Panc1 (cell line): ENCODE measurements around the gene GOLGA3. TPM values are rescaled to one million over a fixed set of nuclear protein-coding genes. Genes with fewer than 3 reads are reported as not detected.

Experiments used
- ATAC-seq: fragments of 200-7000 bp; cut with Tn5 transposase; 2 replicates; pipeline ENCODE4 v1.9.1; 2020; ENCODE audit warnings: mild to moderate bottlenecking, moderate library complexity
- BruUV-seq: library from RNA; stranded (reverse); fragments of 400-500 nt; replicated peaks from 2 replicates; lab custom pipeline; 2021; lab: Mats Ljungman, UMichigan
- CTCF ChIA-PET: fragments of 300-600 bp; sonication (Branson Sonifier 250); formaldehyde crosslinking; loops from one replicate; lab custom pipeline; 2022; ENCODE audit warnings: antibody characterized with exemption; lab: Charles Lee
- POLR2A ChIA-PET: fragments of 300-600 bp; sonication (Branson Sonifier 250); formaldehyde crosslinking; loops from one replicate; lab custom pipeline; 2022; ENCODE audit warnings: antibody characterized with exemption; lab: Charles Lee
- DNase-seq: peaks from one replicate; pipeline ENCODE4 v3.0.0-alpha.2; 2010; ENCODE audit warnings: low read depth, low spot score
- H3K27ac ChIP-seq: 2 replicates; pipeline ENCODE4 v1.5.1; 2011; ENCODE audit warnings: mild to moderate bottlenecking, low read length, inconsistent platforms
- H3K27me3 ChIP-seq: fragments of 200-500 bp; sonication (Bioruptor generic); 2 replicates; pipeline ENCODE4 v1.6.0; 2014; ENCODE audit warnings: low read length, inconsistent platforms; ENCODE audit not compliant: control insufficient read depth, insufficient read depth
- H3K36me3 ChIP-seq: fragments of 200-500 bp; sonication (Bioruptor generic); 2 replicates; pipeline ENCODE4 v1.5.1; 2014; ENCODE audit warnings: inconsistent platforms, mild to moderate bottlenecking, low read length, moderate library complexity; ENCODE audit not compliant: control insufficient read depth, insufficient read depth
- H3K4me1 ChIP-seq: 2 replicates; pipeline ENCODE4 v1.5.1; 2011; ENCODE audit warnings: inconsistent platforms, mild to moderate bottlenecking, low read length, moderate library complexity; ENCODE audit not compliant: control insufficient read depth, insufficient read depth
- H3K4me3 ChIP-seq, 2 experiments: 2 replicates each; pipeline ENCODE4 v1.5.1; 2011 to 2012; ENCODE audit warnings: low read depth in 2 of 2, low read length in 2 of 2, mild to moderate bottlenecking in 2 of 2, inconsistent platforms in 1 of 2, moderate library complexity in 1 of 2
- H3K9me3 ChIP-seq: fragments of 200-500 bp; sonication (Bioruptor generic); 2 replicates; pipeline ENCODE4 v1.5.1; 2014; ENCODE audit warnings: low read depth, mild to moderate bottlenecking, inconsistent platforms, low read length, moderate library complexity; ENCODE audit not compliant: control insufficient read depth, insufficient read depth
- POLR2AphosphoS5 ChIP-seq: IDR thresholded peaks from 2 replicates; pipeline ENCODE4 v1.6.1; 2012; ENCODE audit warnings: mild to moderate bottlenecking, low read depth, low read length, moderate library complexity
- REST ChIP-seq, 2 experiments: IDR thresholded peaks; 2 replicates each; pipeline ENCODE4 v1.6.1; 2011 to 2012; ENCODE audit warnings: low read depth in 2 of 2, control low read depth in 1 of 2, low read length in 1 of 2, mild to moderate bottlenecking in 1 of 2, moderate library complexity in 1 of 2; ENCODE audit not compliant: insufficient read depth in 1 of 2
- SIN3A ChIP-seq: IDR thresholded peaks from 2 replicates; pipeline ENCODE4 v1.6.1; 2012; ENCODE audit warnings: low read depth, mild to moderate bottlenecking, low read length, moderate library complexity, borderline replicate concordance; ENCODE audit not compliant: insufficient read depth
- TCF7L2 ChIP-seq: IDR thresholded peaks from 2 replicates; pipeline ENCODE4 v1.6.1; 2011; ENCODE audit warnings: mild to moderate bottlenecking, low read depth, low read length, inconsistent platforms
- in situ Hi-C: cut with HindIII; loops from 2 replicates; pipeline ENCODE4 v1.10.0; 2016; ENCODE audit warnings: low sequenced_read_pairs, low pct_unique_long_range_greater_than_20kb
- intact Hi-C: fragments of 100-400 bp; cut with micrococcal nuclease; formaldehyde crosslinking; loops from one replicate; pipeline ENCODE4 v1.10.0; 2022; ENCODE audit not compliant: unreplicated experiment
- total RNA-seq: library from RNA; stranded (reverse); gene quantifications from one replicate; pipeline ENCODE4 v1.2.1, GENCODE V29; 2021; ENCODE audit not compliant: unreplicated experiment
- TF ChIP-seq, protein P1 (sequence below): fragments of 450-650 bp; IDR thresholded peaks from 2 replicates; pipeline ENCODE4 v1.5.1; 2017; ENCODE audit warnings: mild to moderate bottlenecking

The GOLGA3 gene
- total RNA-seq, 1 experiment from 2014 or later = 61.1 TPM

DNA sequence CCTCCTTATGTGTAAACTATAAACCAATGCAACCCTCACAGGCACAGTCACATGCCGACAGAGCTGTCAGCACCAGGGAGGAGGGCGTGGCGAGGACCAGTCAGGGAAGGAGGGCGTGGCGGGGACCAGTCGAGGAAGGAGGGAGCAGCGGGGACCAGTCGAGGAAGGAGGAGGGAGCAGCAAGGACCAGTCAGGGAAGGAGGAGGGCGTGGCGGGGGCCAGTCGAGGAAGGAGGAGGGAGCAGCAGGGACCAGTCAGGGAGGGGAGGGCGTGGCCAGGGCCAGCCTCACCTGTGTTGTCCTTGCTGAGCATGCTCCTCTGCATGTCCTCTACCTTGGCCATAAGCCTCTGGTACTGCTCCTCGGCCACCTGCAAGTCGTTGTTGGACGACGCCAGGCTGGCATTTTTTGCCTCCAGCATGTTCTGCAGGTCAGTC lies 24.2 kb downstream of the GOLGA3 start:
- no peaks in the 10 kb centered on the region for H3K27me3 ChIP-seq
- intact Hi-C loops = no loop called here
- in situ Hi-C loops = no loop called here
- no peaks in the 10 kb centered on the region for H3K4me1 ChIP-seq
- CTCF ChIA-PET = no interaction called here
- H3K4me3 ChIP-seq = no peak overlapping the region
- POLR2A ChIA-PET = no interaction called here
- H3K27ac ChIP-seq = no peak overlapping the region
- BruUV-seq = no TSS peak
- ATAC-seq (no peak; the same call in 1 of the 2 replicates), DNase-seq (no peak)
- no peak for TF ChIP-seq SIN3A
- TF ChIP-seq TCF7L2 = no peak
- TF ChIP-seq, protein P1, sequence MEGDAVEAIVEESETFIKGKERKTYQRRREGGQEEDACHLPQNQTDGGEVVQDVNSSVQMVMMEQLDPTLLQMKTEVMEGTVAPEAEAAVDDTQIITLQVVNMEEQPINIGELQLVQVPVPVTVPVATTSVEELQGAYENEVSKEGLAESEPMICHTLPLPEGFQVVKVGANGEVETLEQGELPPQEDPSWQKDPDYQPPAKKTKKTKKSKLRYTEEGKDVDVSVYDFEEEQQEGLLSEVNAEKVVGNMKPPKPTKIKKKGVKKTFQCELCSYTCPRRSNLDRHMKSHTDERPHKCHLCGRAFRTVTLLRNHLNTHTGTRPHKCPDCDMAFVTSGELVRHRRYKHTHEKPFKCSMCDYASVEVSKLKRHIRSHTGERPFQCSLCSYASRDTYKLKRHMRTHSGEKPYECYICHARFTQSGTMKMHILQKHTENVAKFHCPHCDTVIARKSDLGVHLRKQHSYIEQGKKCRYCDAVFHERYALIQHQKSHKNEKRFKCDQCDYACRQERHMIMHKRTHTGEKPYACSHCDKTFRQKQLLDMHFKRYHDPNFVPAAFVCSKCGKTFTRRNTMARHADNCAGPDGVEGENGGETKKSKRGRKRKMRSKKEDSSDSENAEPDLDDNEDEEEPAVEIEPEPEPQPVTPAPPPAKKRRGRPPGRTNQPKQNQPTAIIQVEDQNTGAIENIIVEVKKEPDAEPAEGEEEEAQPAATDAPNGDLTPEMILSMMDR = no peak
- TF ChIP-seq REST (IDR thresholded peaks at IDR 0.05; ENCODE audit: insufficient read depth in 1 of 2, low read depth in 2 of 2, low read length in 1 of 2) = no peak
- no peak for TF ChIP-seq POLR2AphosphoS5
- peaks cover 22% of the 10 kb centered on the region for H3K36me3 ChIP-seq
- no peaks in the 10 kb centered on the region for H3K9me3 ChIP-seq

DNA sequence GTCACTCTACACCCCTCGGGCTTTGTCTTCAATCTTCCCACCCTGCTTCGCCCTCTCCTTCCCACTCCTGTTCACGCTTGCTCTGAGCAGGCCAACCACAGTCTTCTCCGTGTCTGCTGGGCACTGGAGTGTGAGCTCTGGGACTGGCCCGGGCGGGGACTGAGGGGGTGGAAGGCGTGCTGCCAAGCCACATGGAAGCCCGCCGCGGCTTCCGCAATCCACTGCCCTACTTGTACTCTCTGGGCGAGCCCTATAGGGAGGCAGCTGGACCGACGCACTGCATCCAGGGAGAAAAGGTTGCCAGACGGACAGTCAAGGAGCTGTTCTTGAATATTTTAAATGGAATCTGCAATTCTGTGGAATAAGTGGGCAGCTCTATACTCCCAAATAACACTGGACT lies 24.8 kb downstream of the GOLGA3 start:
- DNase-seq (no peak), ATAC-seq (no peak)
- H3K27me3 ChIP-seq = no peaks in the 10 kb centered on the region
- H3K9me3 ChIP-seq = no peaks in the 10 kb centered on the region
- no peak for TF ChIP-seq REST (IDR thresholded peaks at IDR 0.05; ENCODE audit: insufficient read depth in 1 of 2, low read depth in 2 of 2, low read length in 1 of 2)
- TF ChIP-seq SIN3A = no peak
- TF ChIP-seq, protein P1 = no peak
- TF ChIP-seq TCF7L2 = no peak
- TF ChIP-seq POLR2AphosphoS5 = no peak
- in situ Hi-C loops (no loop called here), intact Hi-C loops (no loop called here)
- POLR2A ChIA-PET = no interaction called here
- no peak overlapping the region for H3K4me3 ChIP-seq
- CTCF ChIA-PET = no interaction called here
- H3K4me1 ChIP-seq = no peaks in the 10 kb centered on the region
- no TSS peak for BruUV-seq
- H3K27ac ChIP-seq = no peak overlapping the region
- H3K36me3 ChIP-seq = peaks cover 25% of the 10 kb centered on the region
